HG03565 (cell line): ENCODE data around the gene PPP6R2.
A peak's percentile ranks its signal among the peaks of the same experiment; 100 is the strongest.

Experiments
- ATAC-seq: cut with Tn5 transposase; IDR thresholded peaks from one replicate; pipeline ENCODE4 v1.9.1; 2021; ENCODE audit warnings: mild to moderate bottlenecking, moderate library complexity; ENCODE audit not compliant: unreplicated experiment

PPP6R2 gene

GRCh38 chr22:50342651-50343540 lies at the start of gene PPP6R2:
Gene PPP6R2 (plus strand): TSS chr22:50343327. CDS start chr22:50393909, 50,582 bp downstream.
- peak; percentile 51 for ATAC-seq

GRCh38 chr22:50293441-50294318 lies 49.4 kb upstream of the PPP6R2 start:
- ATAC-seq = no peak

- ATAC-seq = no peak
These were observed 48.8 kb upstream of the PPP6R2 start for GRCh38 chr22:50294319-50294656.

- no peak for ATAC-seq
These were observed 46.3 kb upstream of the PPP6R2 start for GRCh38 chr22:50296658-50297490.

GRCh38 chr22:50297510-50298265 lies 45.4 kb upstream of the PPP6R2 start:
- no peak for ATAC-seq

GRCh38 chr22:50298266-50298637 lies 44.9 kb upstream of the PPP6R2 start:
- ATAC-seq = no peak

- ATAC-seq = no peak
These were observed 44.0 kb upstream of the PPP6R2 start for GRCh38 chr22:50298937-50299784.

- ATAC-seq = no peak
These were observed 43.1 kb upstream of the PPP6R2 start for GRCh38 chr22:50299785-50300619.

- ATAC-seq = no peak
These were observed 42.4 kb upstream of the PPP6R2 start for GRCh38 chr22:50300620-50301257.

GRCh38 chr22:50301581-50301991 lies 41.5 kb upstream of the PPP6R2 start:
- no peak for ATAC-seq

- no peak for ATAC-seq
These were observed 41.0 kb upstream of the PPP6R2 start for GRCh38 chr22:50302041-50302541.

- no peak for ATAC-seq
These were observed 40.6 kb upstream of the PPP6R2 start for GRCh38 chr22:50302564-50302963.

- ATAC-seq = no peak
These were observed 39.6 kb upstream of the PPP6R2 start for GRCh38 chr22:50303515-50303847.

GRCh38 chr22:50303848-50304527 lies 39.1 kb upstream of the PPP6R2 start:
- ATAC-seq = no peak

GRCh38 chr22:50304528-50305392 lies 38.4 kb upstream of the PPP6R2 start:
- no peak for ATAC-seq

- ATAC-seq = no peak
These were observed 37.7 kb upstream of the PPP6R2 start for GRCh38 chr22:50305393-50305922.
